ENCODE results near the gene XRCC2.

XRCC2 gene

DNA sequence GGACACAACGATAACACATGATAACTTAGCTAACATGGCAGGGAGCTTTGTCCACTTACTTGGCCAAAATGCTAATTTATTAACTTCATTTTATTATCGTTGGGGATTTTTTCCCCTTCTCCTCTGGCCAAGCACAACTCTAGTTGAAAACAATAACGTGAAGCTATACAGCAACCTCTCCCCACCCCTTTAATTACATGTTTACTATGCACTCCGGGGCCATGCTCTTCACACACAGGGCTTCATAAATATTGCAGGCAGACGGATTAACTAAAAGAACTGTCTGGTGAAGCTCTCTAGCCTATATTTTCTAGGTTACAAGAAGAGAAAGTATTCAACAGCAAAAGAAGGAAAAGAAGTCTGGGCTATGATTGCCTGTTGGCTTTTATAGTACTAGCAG is 51.7 kb downstream of the XRCC2 start:
- H3K9me3 ChIP-seq (replicated peaks; ENCODE audit: insufficient read depth, low read length): no peaks in the 10 kb centered on the region
- H3K79me2 ChIP-seq (ENCODE audit: low read length): no peaks in the 10 kb centered on the region
- H3F3A ChIP-seq (ENCODE audit: insufficient read depth, low read length): no peaks in the 10 kb centered on the region
- H3K4me1 ChIP-seq (ENCODE audit: low read length): no peaks in the 10 kb centered on the region
- no peak overlapping the region for H3K9ac ChIP-seq (ENCODE audit: low read length)
- H2AFZ ChIP-seq (ENCODE audit: low read length): no peak overlapping the region
- H3K27ac ChIP-seq (ENCODE audit: low read length): no peak overlapping the region
- no peak overlapping the region for H3K4me2 ChIP-seq (ENCODE audit: low read depth, low read length)
- no peaks in the 10 kb centered on the region for H3K36me3 ChIP-seq (replicated peaks; ENCODE audit: insufficient read depth, low read length)
- no peaks in the 10 kb centered on the region for H3K27me3 ChIP-seq (replicated peaks; ENCODE audit: insufficient read depth, low read length)
- no peaks in the 10 kb centered on the region for H4K20me1 ChIP-seq (ENCODE audit: insufficient read depth, low read length)
- DNase-seq: no peak
- H3K9me2 ChIP-seq (replicated peaks; ENCODE audit: insufficient read depth, low read length): no peaks in the 10 kb centered on the region
- TF ChIP-seq EZH2 (optimal IDR thresholded peaks at IDR 0.05; ENCODE audit: low read depth, low read length) (no peak), EZH2phosphoT487 (IDR thresholded peaks at IDR 0.05; ENCODE audit: low read length) (no peak)
- TF ChIP-seq, protein P1, sequence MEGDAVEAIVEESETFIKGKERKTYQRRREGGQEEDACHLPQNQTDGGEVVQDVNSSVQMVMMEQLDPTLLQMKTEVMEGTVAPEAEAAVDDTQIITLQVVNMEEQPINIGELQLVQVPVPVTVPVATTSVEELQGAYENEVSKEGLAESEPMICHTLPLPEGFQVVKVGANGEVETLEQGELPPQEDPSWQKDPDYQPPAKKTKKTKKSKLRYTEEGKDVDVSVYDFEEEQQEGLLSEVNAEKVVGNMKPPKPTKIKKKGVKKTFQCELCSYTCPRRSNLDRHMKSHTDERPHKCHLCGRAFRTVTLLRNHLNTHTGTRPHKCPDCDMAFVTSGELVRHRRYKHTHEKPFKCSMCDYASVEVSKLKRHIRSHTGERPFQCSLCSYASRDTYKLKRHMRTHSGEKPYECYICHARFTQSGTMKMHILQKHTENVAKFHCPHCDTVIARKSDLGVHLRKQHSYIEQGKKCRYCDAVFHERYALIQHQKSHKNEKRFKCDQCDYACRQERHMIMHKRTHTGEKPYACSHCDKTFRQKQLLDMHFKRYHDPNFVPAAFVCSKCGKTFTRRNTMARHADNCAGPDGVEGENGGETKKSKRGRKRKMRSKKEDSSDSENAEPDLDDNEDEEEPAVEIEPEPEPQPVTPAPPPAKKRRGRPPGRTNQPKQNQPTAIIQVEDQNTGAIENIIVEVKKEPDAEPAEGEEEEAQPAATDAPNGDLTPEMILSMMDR (IDR thresholded peaks at IDR 0.05; ENCODE audit: low read length): no peak
- no peak overlapping the region for H3K4me3 ChIP-seq (ENCODE audit: low read length)

DNA sequence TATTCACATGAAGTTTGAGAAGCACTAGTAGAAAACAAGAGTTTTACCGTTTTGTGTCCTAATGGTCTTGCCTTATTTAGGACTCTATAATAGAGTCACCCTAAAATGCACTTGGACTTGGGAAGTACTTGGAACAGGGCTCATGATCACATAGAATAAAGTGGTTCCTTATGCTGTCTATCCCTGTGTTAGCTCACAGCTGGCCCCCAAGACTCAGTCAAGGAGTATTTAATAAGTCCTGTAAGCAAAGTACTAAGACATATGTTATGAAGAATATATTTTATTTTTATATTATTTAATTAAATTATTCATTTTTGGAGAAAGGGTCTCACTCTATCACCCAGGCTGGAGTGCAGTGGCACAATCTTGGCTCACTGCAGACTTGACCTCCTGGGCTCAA is 54.5 kb downstream of the XRCC2 start:
- no peaks in the 10 kb centered on the region for H4K20me1 ChIP-seq (ENCODE audit: insufficient read depth, low read length)
- no peaks in the 10 kb centered on the region for H3K9me3 ChIP-seq (replicated peaks; ENCODE audit: insufficient read depth, low read length)
- H3K79me2 ChIP-seq (ENCODE audit: low read length): no peaks in the 10 kb centered on the region
- H3K9me2 ChIP-seq (replicated peaks; ENCODE audit: insufficient read depth, low read length): no peaks in the 10 kb centered on the region
- H3K27me3 ChIP-seq (replicated peaks; ENCODE audit: insufficient read depth, low read length): no peaks in the 10 kb centered on the region
- no peaks in the 10 kb centered on the region for H3K36me3 ChIP-seq (replicated peaks; ENCODE audit: insufficient read depth, low read length)
- H3K4me2 ChIP-seq (ENCODE audit: low read depth, low read length): no peak overlapping the region
- H3K27ac ChIP-seq (ENCODE audit: low read length): no peak overlapping the region
- no peak for DNase-seq
- H2AFZ ChIP-seq (ENCODE audit: low read length): no peak overlapping the region
- no peaks in the 10 kb centered on the region for H3F3A ChIP-seq (ENCODE audit: insufficient read depth, low read length)
- no peak overlapping the region for H3K4me3 ChIP-seq (ENCODE audit: low read length)
- TF ChIP-seq EZH2 (optimal IDR thresholded peaks at IDR 0.05; ENCODE audit: low read depth, low read length): no peak
- no peak for TF ChIP-seq EZH2phosphoT487 (IDR thresholded peaks at IDR 0.05; ENCODE audit: low read length)
- TF ChIP-seq, protein P1 (IDR thresholded peaks at IDR 0.05; ENCODE audit: low read length): no peak
- no peaks in the 10 kb centered on the region for H3K4me1 ChIP-seq (ENCODE audit: low read length)
- no peak overlapping the region for H3K9ac ChIP-seq (ENCODE audit: low read length)

DNA sequence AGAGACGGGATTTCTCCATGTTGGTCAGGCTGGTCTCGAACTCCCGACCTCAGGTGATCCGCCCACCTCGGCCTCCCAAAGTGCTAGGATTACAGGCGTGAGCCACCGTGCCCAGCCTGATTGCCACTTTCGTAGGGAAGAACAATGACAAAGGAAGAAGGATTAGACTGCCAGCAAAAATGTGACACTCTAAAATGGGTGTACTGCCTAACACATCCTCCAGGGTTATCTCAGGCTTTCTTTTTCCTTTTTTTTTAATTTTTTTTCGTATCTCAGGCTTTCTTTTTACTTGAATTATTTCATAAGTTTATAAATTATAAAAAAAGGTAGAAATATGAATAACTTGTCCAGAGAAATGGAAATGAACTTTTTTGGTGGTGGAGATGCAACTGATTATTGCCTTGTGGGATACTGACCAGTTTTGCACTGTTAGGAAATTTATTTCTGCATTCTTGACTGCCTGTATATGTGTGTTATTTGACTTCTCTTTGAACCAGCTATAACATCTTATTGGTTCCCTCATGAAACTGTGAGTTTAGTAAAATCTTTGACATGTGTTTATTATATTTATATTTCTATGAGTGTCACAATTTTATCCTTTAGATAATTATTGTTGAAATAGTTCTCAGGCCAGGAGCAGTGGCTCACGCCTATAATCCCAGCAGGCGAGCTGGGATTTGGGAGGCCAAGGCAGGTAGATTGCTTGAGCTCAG is 56.8 kb downstream of the XRCC2 start:
- Histone ChIP-seq H4K20me1 (ENCODE audit: insufficient read depth, low read length) (no peaks in the 10 kb centered on the region), H3K4me2 (ENCODE audit: low read depth, low read length) (no peak overlapping the region), H3F3A (ENCODE audit: insufficient read depth, low read length) (no peaks in the 10 kb centered on the region), H3K4me3 (ENCODE audit: low read length) (no peak overlapping the region), H3K4me1 (ENCODE audit: low read length) (no peaks in the 10 kb centered on the region), H3K9me3 (replicated peaks; ENCODE audit: insufficient read depth, low read length) (no peaks in the 10 kb centered on the region), H3K9me2 (replicated peaks; ENCODE audit: insufficient read depth, low read length) (no peaks in the 10 kb centered on the region), H2AFZ (ENCODE audit: low read length) (no peak overlapping the region), H3K79me2 (ENCODE audit: low read length) (no peaks in the 10 kb centered on the region), H3K27me3 (replicated peaks; ENCODE audit: insufficient read depth, low read length) (no peaks in the 10 kb centered on the region), H3K27ac (ENCODE audit: low read length) (no peak overlapping the region), H3K36me3 (replicated peaks; ENCODE audit: insufficient read depth, low read length) (no peaks in the 10 kb centered on the region), H3K9ac (ENCODE audit: low read length) (no peak overlapping the region)
- no peak for TF ChIP-seq EZH2 (optimal IDR thresholded peaks at IDR 0.05; ENCODE audit: low read depth, low read length)
- TF ChIP-seq, protein P1 (IDR thresholded peaks at IDR 0.05; ENCODE audit: low read length): no peak
- TF ChIP-seq EZH2phosphoT487 (IDR thresholded peaks at IDR 0.05; ENCODE audit: low read length): no peak
- no peak for DNase-seq

All from MM.1S (cell line).